ENCODE data around the gene BOD1. TPM values are rescaled to one million over a fixed set of nuclear protein-coding genes. Genes with fewer than 3 reads are reported as not detected.

BOD1 gene
- total RNA-seq, 3 donors from 2014 or later, result 61.5 to 68.0 (median 64.6) TPM

DNA sequence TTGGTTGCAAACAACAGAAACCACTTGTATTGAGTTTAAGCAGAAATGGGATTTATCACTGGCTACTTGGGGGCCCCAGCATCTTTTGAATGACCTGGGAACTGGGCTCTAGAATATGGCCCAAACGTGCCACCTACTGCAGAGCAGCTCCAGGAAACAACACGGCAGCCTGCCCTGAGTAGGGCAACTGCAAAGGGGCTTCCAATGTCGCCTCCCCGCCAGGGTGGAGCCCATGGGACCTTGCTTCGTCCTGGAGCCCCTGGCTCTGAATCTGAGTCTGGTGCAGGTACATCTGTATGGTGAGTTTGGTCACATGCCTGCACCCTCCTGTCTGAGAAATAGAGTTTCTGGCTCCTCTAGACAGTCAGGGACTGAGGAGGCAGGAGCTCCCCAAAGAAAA, 38.6 kb downstream of the BOD1 start:
- Histone ChIP-seq H3K4me1 (peaks cover 0 to 5% of the 10 kb centered on the region in 2 donors), H3K27me3 (no peaks in the 10 kb centered on the region), H3K9me3 (peaks cover 0 to 9% of the 10 kb centered on the region in 2 donors), H3K36me3 (no peaks in the 10 kb centered on the region), H3K4me3 (no peak overlapping the region), H3K27ac (no peak overlapping the region)
- DNase-seq (ENCODE audit: low spot score in 2 of 2), result no peak
- no peak for TF ChIP-seq POLR2A (IDR thresholded peaks at IDR 0.05)
- TF ChIP-seq POLR2AphosphoS5 (IDR thresholded peaks at IDR 0.05), result no peak
- TF ChIP-seq, protein P1, sequence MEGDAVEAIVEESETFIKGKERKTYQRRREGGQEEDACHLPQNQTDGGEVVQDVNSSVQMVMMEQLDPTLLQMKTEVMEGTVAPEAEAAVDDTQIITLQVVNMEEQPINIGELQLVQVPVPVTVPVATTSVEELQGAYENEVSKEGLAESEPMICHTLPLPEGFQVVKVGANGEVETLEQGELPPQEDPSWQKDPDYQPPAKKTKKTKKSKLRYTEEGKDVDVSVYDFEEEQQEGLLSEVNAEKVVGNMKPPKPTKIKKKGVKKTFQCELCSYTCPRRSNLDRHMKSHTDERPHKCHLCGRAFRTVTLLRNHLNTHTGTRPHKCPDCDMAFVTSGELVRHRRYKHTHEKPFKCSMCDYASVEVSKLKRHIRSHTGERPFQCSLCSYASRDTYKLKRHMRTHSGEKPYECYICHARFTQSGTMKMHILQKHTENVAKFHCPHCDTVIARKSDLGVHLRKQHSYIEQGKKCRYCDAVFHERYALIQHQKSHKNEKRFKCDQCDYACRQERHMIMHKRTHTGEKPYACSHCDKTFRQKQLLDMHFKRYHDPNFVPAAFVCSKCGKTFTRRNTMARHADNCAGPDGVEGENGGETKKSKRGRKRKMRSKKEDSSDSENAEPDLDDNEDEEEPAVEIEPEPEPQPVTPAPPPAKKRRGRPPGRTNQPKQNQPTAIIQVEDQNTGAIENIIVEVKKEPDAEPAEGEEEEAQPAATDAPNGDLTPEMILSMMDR (IDR thresholded peaks at IDR 0.05), result no peak
- intact Hi-C loops (cut with DNase I; ENCODE audit: low total_unique reads), result loop anchor here (10.0 kb wide), 1 partner anchor 283 kb away; no protein-coding TSS in a partner anchor

DNA sequence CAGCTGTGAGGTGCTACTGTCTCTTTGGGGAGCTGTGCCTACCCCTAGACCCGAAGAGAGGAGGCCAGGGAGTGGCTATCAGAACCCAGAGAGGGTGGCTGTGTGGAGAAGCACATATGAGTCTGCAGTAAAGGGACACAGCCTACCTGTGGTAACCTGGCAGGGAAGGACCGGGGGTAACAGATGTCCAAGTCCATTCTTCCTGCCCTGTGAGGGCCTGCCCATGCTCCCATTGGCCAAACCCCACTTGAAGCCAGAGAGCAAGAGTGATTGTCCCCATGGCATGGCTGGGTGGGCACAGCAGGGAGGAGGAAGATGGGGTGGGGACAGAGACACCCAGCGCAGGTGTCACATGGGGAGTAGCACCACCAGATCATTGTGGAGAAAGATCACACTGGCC, 39.3 kb downstream of the BOD1 start:
- peaks cover 0 to 9% of the 10 kb centered on the region in 2 donors for H3K9me3 ChIP-seq
- no peak overlapping the region for H3K4me3 ChIP-seq
- intact Hi-C loops (cut with DNase I; ENCODE audit: low total_unique reads), result loop anchor here (10.0 kb wide), 1 partner anchor 282 kb away; no protein-coding TSS in a partner anchor
- H3K27ac ChIP-seq, result no peak overlapping the region
- no peak for DNase-seq (ENCODE audit: low spot score in 2 of 2)
- no peaks in the 10 kb centered on the region for H3K36me3 ChIP-seq
- H3K27me3 ChIP-seq, result no peaks in the 10 kb centered on the region
- H3K4me1 ChIP-seq, result peaks cover 0 to 7% of the 10 kb centered on the region in 2 donors
- TF ChIP-seq, protein P1 (IDR thresholded peaks at IDR 0.05), result no peak
- no peak for TF ChIP-seq POLR2A (IDR thresholded peaks at IDR 0.05)
- no peak for TF ChIP-seq POLR2AphosphoS5 (IDR thresholded peaks at IDR 0.05)

DNA sequence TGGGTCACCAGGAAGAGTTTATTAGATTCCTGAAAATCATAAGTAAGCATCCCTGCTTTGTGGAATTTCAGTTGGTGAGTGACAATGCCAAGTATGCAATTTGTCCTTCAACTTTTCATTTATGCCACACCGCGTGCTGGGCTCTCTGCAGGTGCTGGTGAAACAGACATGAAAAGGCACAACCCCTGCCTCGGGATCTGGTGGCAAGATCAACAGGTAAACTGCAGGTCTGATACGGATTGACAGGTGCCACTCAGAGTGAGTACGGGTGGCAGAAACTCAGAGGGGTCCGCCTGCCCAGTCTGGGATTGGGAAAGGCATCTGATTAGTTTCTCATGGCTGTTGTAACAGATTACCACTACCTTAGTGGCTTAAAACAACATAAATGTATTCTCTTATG, 40.5 kb downstream of the BOD1 start:
- Histone ChIP-seq H3K4me3 (no peak overlapping the region), H3K4me1 (peaks cover 0 to 7% of the 10 kb centered on the region in 2 donors), H3K27me3 (no peaks in the 10 kb centered on the region), H3K36me3 (no peaks in the 10 kb centered on the region), H3K9me3 (peaks cover 0 to 9% of the 10 kb centered on the region in 2 donors), H3K27ac (no peak overlapping the region)
- DNase-seq (ENCODE audit: low spot score in 2 of 2), result no peak
- TF ChIP-seq POLR2AphosphoS5 (IDR thresholded peaks at IDR 0.05), result no peak
- no peak for TF ChIP-seq POLR2A (IDR thresholded peaks at IDR 0.05)
- TF ChIP-seq, protein P1 (IDR thresholded peaks at IDR 0.05), result no peak
- intact Hi-C loops (cut with DNase I; ENCODE audit: low total_unique reads), result loop anchor here (10.0 kb wide), 1 partner anchor 281 kb away; no protein-coding TSS in a partner anchor

DNA sequence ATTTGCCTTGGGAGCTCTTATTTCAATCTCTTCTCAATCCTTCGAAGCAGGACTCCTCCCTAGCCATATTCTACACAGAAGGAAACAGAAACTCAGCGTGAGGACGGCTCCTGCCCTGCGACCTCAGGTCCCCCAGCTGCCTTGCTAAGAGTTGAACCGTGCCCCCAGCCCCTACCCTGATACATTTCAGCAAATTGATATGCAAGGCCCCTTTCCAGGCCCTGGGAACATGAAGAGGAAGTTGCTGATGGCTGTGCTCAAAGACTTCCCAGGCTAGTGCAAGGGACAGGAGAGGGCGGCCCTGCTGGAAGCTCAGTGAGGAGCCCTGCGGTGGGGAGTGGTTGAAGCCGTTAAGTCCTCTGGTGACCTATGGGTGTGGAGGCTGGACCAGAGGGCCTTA, 41.5 kb downstream of the BOD1 start:
- peaks cover 0 to 9% of the 10 kb centered on the region in 2 donors for H3K9me3 ChIP-seq
- H3K27me3 ChIP-seq, result no peaks in the 10 kb centered on the region
- peaks cover 0 to 7% of the 10 kb centered on the region in 2 donors for H3K4me1 ChIP-seq
- H3K36me3 ChIP-seq, result no peaks in the 10 kb centered on the region
- intact Hi-C loops (cut with DNase I; ENCODE audit: low total_unique reads), result loop anchor here (10.0 kb wide), 1 partner anchor 280 kb away; no protein-coding TSS in a partner anchor
- TF ChIP-seq, protein P1 (IDR thresholded peaks at IDR 0.05), result no peak
- TF ChIP-seq POLR2A (IDR thresholded peaks at IDR 0.05) (no peak), POLR2AphosphoS5 (IDR thresholded peaks at IDR 0.05) (no peak)
- no peak overlapping the region for H3K4me3 ChIP-seq
- H3K27ac ChIP-seq, result no peak overlapping the region
- DNase-seq (ENCODE audit: low spot score in 2 of 2), result no peak

DNA sequence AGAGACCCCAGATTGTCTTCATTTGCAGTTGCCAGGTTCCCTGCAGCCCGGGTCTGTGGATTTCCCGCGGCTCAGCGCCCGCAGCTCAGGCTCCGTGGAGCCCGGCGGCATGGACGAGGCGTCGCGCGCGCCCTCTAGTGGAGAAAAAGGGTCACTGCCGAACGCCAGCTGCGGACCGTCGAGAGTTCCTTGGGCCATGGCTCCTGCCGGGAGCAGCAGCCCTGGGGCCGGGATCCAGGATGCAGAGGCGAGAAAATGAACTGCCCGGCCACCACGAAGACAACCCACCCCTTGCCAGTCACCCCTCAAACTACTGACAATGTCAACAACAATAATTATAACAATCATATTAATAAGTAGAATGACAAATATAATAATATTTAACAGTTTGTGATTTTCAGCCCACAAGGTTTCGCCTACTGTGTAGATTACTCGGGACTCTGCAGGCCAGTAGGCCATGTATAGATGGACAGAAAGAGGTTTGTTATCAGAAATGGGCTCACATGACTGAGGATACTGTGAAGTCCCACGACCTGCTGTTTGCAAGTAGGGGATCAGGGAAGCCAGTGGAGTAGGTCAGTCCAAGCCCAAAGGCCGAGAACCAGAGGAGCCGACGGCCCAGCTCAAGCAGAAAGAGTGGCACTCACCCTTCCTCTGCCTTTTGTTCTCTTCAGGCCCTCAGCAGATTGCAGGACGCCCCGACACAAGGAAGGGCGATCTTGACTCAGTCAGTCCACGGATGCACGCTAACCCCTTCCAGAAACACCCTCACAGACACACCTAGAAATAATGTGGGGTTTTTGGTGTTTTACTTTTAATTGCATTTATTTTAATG, 43.1 kb downstream of the BOD1 start:
- Histone ChIP-seq H3K27ac (peak overlapping the region in 1 of 2 donors; percentile 23), H3K4me1 (peaks cover 0 to 7% of the 10 kb centered on the region in 2 donors), H3K4me3 (peak overlapping the region in 2 of 3 donors; percentile 19 to 54), H3K36me3 (no peaks in the 10 kb centered on the region), H3K9me3 (peaks cover 5 to 6% of the 10 kb centered on the region in 2 donors), H3K27me3 (no peaks in the 10 kb centered on the region)
- intact Hi-C loops (cut with DNase I; ENCODE audit: low total_unique reads), result loop anchor here (10.0 kb wide), 1 partner anchor 279 kb away; no protein-coding TSS in a partner anchor
- peak; percentile 54 to 88 for DNase-seq (ENCODE audit: low spot score in 2 of 2)
- peak in 1 of 3 donors; percentile 64 for TF ChIP-seq POLR2AphosphoS5 (IDR thresholded peaks at IDR 0.05)
- no peak for TF ChIP-seq POLR2A (IDR thresholded peaks at IDR 0.05)
- TF ChIP-seq, protein P1 (IDR thresholded peaks at IDR 0.05), result peak; percentile 92 to 97 (median 93)
